ENCODE measurements around the gene PRAMEF11.
"Not testable (repeated sequence)": the region's sequence is repeated elsewhere in the genome, so short reads cannot be mapped to it uniquely, and the experiment has no call there.

PRAMEF11 gene

GRCh38 chr1:12831310-12831709 is at the start of gene PRAMEF11:
Gene PRAMEF11 (minus strand): TSS chr1:12831410. CDS start chr1:12828789, 2,621 bp downstream.
- DNase-seq, result not testable (repeated sequence)

- DNase-seq, result not testable (repeated sequence)
These were observed 47.2 kb upstream of the PRAMEF11 start for GRCh38 chr1:12878453-12878852.

GRCh38 chr1:12863131-12863880 is 32.1 kb upstream of the PRAMEF11 start:
- DNase-seq, result not testable (repeated sequence)

GRCh38 chr1:12856786-12857185 is 25.6 kb upstream of the PRAMEF11 start, which contains the start of gene PRAMEF2:
Gene PRAMEF2 (plus strand): TSS chr1:12857086. CDS start chr1:12859010, 1,924 bp downstream.
- DNase-seq, result not testable (repeated sequence)

- DNase-seq, result no peak
These were observed 20.6 kb upstream of the PRAMEF11 start for GRCh38 chr1:12851779-12852178.

GRCh38 chr1:12848620-12849019 is 17.4 kb upstream of the PRAMEF11 start, which contains the start of gene HNRNPCL1:
Gene HNRNPCL1 (minus strand): TSS chr1:12848720. CDS start chr1:12848289, 431 bp downstream.
- not testable (repeated sequence) for DNase-seq

GRCh38 chr1:12833251-12833650 is 2.0 kb upstream of the PRAMEF11 start:
- DNase-seq, result not testable (repeated sequence)

GRCh38 chr1:12819061-12819460 is 12.1 kb downstream of the PRAMEF11 start:
- DNase-seq, result not testable (repeated sequence)

- no peak for DNase-seq
These were observed 19.8 kb downstream of the PRAMEF11 start for GRCh38 chr1:12811409-12811784.

GRCh38 chr1:12810691-12811408 is 20.4 kb downstream of the PRAMEF11 start:
- no peak for DNase-seq

GRCh38 chr1:12809933-12810332 is 21.3 kb downstream of the PRAMEF11 start:
- DNase-seq, result no peak

- DNase-seq, result no peak
These were observed 31.5 kb downstream of the PRAMEF11 start for GRCh38 chr1:12799730-12800129.

GRCh38 chr1:12798911-12799310 is 32.3 kb downstream of the PRAMEF11 start:
- DNase-seq, result no peak

- not testable (repeated sequence) for DNase-seq
These were observed 40.1 kb downstream of the PRAMEF11 start, which contains the start of gene PRAMEF1 for GRCh38 chr1:12791097-12791496. Gene PRAMEF1 (plus strand): TSS chr1:12791397. CDS start chr1:12793228, 1,831 bp downstream.

GRCh38 chr1:12784729-12785128 is 46.5 kb downstream of the PRAMEF11 start:
- not testable (repeated sequence) for DNase-seq

GRCh38 chr1:12783783-12784182 is 47.4 kb downstream of the PRAMEF11 start:
- peak in 1 of 2 experiments; percentile 20 for DNase-seq

GRCh38 chr1:12781488-12781887 is 49.7 kb downstream of the PRAMEF11 start:
- not testable (repeated sequence) for DNase-seq

GRCh38 chr1:12778907-12779306 is 52.3 kb downstream of the PRAMEF11 start:
- DNase-seq, result no peak

- DNase-seq, result no peak
These were observed 53.1 kb downstream of the PRAMEF11 start for GRCh38 chr1:12778061-12778460.

GRCh38 chr1:12776801-12777557 is 54.2 kb downstream of the PRAMEF11 start:
- no peak for DNase-seq

GRCh38 chr1:12775443-12775842 is 55.8 kb downstream of the PRAMEF11 start:
- no peak for DNase-seq

- no peak for DNase-seq
These were observed 56.3 kb downstream of the PRAMEF11 start for GRCh38 chr1:12774801-12775345.
